Measurements from ENCODE around the gene IFNK.

IFNK gene

DNA sequence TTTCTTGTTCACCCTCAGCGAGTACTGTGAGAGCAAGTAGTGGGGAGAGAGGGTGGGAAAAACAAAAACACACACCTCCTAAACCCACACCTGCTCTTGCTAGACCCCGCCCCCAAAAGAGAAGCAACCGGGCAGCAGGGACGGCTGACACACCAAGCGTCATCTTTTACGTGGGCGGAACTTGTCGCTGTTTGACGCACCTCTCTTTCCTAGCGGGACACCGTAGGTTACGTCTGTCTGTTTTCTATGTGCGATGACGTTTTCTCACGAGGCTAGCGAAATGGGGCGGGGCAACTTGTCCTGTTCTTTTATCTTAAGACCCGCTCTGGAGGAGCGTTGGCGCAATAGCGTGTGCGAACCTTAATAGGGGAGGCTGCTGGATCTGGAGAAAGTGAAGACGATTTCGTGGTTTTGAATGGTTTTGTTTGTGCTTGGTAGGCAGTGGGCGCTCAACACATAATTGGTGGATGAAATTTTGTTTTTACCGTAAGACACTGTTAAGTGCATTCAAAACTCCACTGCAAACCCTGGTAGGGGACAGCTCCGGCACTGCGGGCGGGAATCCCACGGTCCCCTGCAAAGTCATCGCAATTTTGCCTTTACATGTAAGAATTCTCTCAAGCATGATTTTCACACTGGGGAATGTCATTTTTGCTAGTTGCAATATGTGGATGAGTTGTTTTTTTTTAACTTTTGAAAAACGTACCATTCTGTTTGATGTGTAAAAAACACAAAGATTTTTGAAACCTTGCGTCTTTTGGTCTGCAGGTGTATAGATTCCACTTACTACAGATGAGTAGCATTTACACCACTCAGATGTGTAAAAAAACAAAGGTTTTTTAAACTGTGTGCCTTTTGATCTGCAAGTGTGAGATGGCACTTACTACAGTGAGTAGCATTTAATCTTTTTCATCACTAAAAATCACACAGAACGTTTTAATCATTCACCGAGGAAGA lies 49.8 kb downstream of the IFNK start:
- DNase-seq: peak; percentile 95
